ENCODE measurements around the gene LIMS3. TPM values are rescaled to one million over a fixed set of nuclear protein-coding genes. Genes with fewer than 3 reads are reported as not detected.
"Not testable (repeated sequence)": the region's sequence is repeated elsewhere in the genome, so short reads cannot be mapped to it uniquely, and the experiment has no call there.

The LIMS3 gene
- total RNA-seq, 3 donors from 2014 or later (not counting 1 experiment from before 2014, with no cell fraction given), result 0.31 to 0.48 (median 0.33) TPM

GRCh38 chr2:109894141-109894540, 4.3 kb upstream of the LIMS3 start:
- H3K4me1 Mint-ChIP-seq; H3K4me3 Mint-ChIP-seq; intact Hi-C loops (cut with micrococcal nuclease); H3K36me3 ChIP-seq (ENCODE audit: control insufficient read depth, insufficient read depth, low read length); H3K4me3 ChIP-seq (ENCODE audit: low read length); H3K27me3 Mint-ChIP-seq (ENCODE audit: low read depth in 2 of 2); H3K4me1 ChIP-seq (ENCODE audit: control insufficient read depth, insufficient read depth, low read length); H3K27me3 ChIP-seq (ENCODE audit: control insufficient read depth, insufficient read depth, low read length); H3K9me3 ChIP-seq (ENCODE audit: control insufficient read depth, insufficient read depth, low read length); H3K9me3 Mint-ChIP-seq; ATAC-seq; H3K36me3 Mint-ChIP-seq; DNase-seq; H3K27ac Mint-ChIP-seq; H3K27ac ChIP-seq (ENCODE audit: low read length): not testable (repeated sequence)
- WGBS (ENCODE audit: insufficient coverage), result no CpG with 5 or more reads among the region's 6 CpGs

GRCh38 chr2:109895090-109895869, 3.2 kb upstream of the LIMS3 start:
- WGBS (ENCODE audit: insufficient coverage), result no CpG with 5 or more reads among the region's 3 CpGs

GRCh38 chr2:109896212-109896611, 2.3 kb upstream of the LIMS3 start:
- intact Hi-C loops (cut with micrococcal nuclease); H3K4me1 Mint-ChIP-seq; H3K27me3 ChIP-seq (ENCODE audit: control insufficient read depth, insufficient read depth, low read length); H3K27ac Mint-ChIP-seq; H3K4me3 ChIP-seq (ENCODE audit: low read length); H3K36me3 Mint-ChIP-seq; H3K27me3 Mint-ChIP-seq (ENCODE audit: low read depth in 2 of 2); H3K9me3 Mint-ChIP-seq; H3K27ac ChIP-seq (ENCODE audit: low read length); H3K4me1 ChIP-seq (ENCODE audit: control insufficient read depth, insufficient read depth, low read length); DNase-seq; H3K4me3 Mint-ChIP-seq; H3K36me3 ChIP-seq (ENCODE audit: control insufficient read depth, insufficient read depth, low read length); H3K9me3 ChIP-seq (ENCODE audit: control insufficient read depth, insufficient read depth, low read length): not testable (repeated sequence)
- peak; percentile 84 to 98 (median 98) for ATAC-seq
- WGBS (ENCODE audit: insufficient coverage), result no CpG with 5 or more reads among the region's 4 CpGs

More at GRCh38 chr2:109895090-109895869, 3.2 kb upstream of the LIMS3 start:
- H3K4me3 ChIP-seq (ENCODE audit: low read length); H3K36me3 ChIP-seq (ENCODE audit: control insufficient read depth, insufficient read depth, low read length); DNase-seq; H3K27me3 ChIP-seq (ENCODE audit: control insufficient read depth, insufficient read depth, low read length); H3K9me3 ChIP-seq (ENCODE audit: control insufficient read depth, insufficient read depth, low read length); H3K27ac ChIP-seq (ENCODE audit: low read length); H3K4me3 Mint-ChIP-seq; H3K27me3 Mint-ChIP-seq (ENCODE audit: low read depth in 2 of 2); H3K9me3 Mint-ChIP-seq; ATAC-seq; H3K36me3 Mint-ChIP-seq; H3K4me1 ChIP-seq (ENCODE audit: control insufficient read depth, insufficient read depth, low read length); H3K4me1 Mint-ChIP-seq; H3K27ac Mint-ChIP-seq; intact Hi-C loops (cut with micrococcal nuclease): not testable (repeated sequence)

DNA sequence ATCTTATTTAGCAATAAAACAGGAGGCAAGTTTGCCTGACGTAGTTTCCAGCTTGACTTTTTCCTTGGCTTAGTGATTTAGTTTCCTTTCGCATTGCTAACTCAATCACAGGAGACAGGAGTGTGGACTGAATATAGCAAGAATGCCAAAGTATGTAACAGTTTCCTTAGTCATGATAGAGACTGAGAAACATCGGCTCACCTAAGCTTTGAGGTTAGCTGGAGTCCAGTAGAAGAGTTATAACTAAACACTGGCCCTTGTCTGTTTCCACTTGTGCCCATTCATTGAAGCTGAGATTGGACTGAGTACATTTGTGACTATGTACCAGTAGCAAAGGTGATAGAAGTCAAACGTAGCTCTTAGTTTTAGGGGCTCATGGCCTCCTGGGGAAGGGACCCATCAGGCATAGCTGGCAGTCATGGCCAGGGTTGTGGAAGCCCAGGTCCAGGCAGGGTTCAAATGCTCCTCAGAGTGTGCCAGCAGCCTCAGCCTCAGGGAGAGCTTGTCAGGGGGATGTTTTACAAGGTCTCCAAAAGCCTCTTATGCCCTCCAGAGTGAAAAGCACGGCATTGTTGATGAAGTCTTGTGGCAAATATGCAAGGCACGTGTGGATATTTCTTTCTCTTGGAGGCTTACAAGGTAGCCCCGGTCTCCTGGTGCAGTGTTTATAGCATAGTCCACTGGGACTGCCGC, 573 bp upstream of the LIMS3 start:
- WGBS (ENCODE audit: insufficient coverage), result no CpG with 5 or more reads among the region's 8 CpGs
- H3K27me3 ChIP-seq (ENCODE audit: control insufficient read depth, insufficient read depth, low read length); H3K27me3 Mint-ChIP-seq (ENCODE audit: low read depth in 2 of 2); H3K36me3 Mint-ChIP-seq; H3K4me1 Mint-ChIP-seq; H3K4me3 Mint-ChIP-seq; ATAC-seq; H3K4me3 ChIP-seq (ENCODE audit: low read length); H3K9me3 ChIP-seq (ENCODE audit: control insufficient read depth, insufficient read depth, low read length); H3K9me3 Mint-ChIP-seq; H3K36me3 ChIP-seq (ENCODE audit: control insufficient read depth, insufficient read depth, low read length); intact Hi-C loops (cut with micrococcal nuclease); H3K27ac Mint-ChIP-seq; H3K4me1 ChIP-seq (ENCODE audit: control insufficient read depth, insufficient read depth, low read length); DNase-seq; H3K27ac ChIP-seq (ENCODE audit: low read length): not testable (repeated sequence)

GRCh38 chr2:109905796-109906195, 7.3 kb downstream of the LIMS3 start:
- H3K27me3 Mint-ChIP-seq (ENCODE audit: low read depth in 2 of 2); DNase-seq; H3K9me3 ChIP-seq (ENCODE audit: control insufficient read depth, insufficient read depth, low read length); ATAC-seq; H3K27ac ChIP-seq (ENCODE audit: low read length); H3K9me3 Mint-ChIP-seq; H3K27ac Mint-ChIP-seq; H3K4me1 Mint-ChIP-seq; H3K4me3 ChIP-seq (ENCODE audit: low read length); H3K36me3 Mint-ChIP-seq; H3K4me3 Mint-ChIP-seq; H3K4me1 ChIP-seq (ENCODE audit: control insufficient read depth, insufficient read depth, low read length); H3K36me3 ChIP-seq (ENCODE audit: control insufficient read depth, insufficient read depth, low read length); H3K27me3 ChIP-seq (ENCODE audit: control insufficient read depth, insufficient read depth, low read length); intact Hi-C loops (cut with micrococcal nuclease): not testable (repeated sequence)
- WGBS (ENCODE audit: insufficient coverage), result no CpG with 5 or more reads among the region's 8 CpGs

DNA sequence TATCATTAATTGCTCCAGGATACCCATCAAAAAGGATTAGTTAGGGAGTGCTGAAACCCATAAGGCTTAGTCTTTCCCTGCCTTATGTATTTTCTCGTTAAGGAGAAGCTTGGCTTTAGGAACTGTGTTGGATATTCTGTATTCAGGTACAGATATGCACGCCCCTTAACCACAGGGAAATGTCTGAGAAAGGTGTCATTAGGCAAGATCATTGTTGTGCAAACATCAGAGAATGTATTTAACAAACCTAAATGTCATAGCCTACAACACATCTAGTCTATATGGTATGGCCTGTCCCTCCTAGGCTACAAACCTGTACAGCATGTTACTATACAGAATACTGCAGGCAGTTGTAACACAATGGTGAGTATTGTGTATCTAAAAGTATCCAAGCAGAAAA, 10.1 kb downstream of the LIMS3 start:
- intact Hi-C loops (cut with micrococcal nuclease); H3K36me3 ChIP-seq (ENCODE audit: control insufficient read depth, insufficient read depth, low read length); H3K27me3 ChIP-seq (ENCODE audit: control insufficient read depth, insufficient read depth, low read length); H3K27ac Mint-ChIP-seq; H3K4me3 ChIP-seq (ENCODE audit: low read length); H3K4me3 Mint-ChIP-seq; H3K4me1 Mint-ChIP-seq; H3K9me3 ChIP-seq (ENCODE audit: control insufficient read depth, insufficient read depth, low read length); H3K9me3 Mint-ChIP-seq; H3K27me3 Mint-ChIP-seq (ENCODE audit: low read depth in 2 of 2); ATAC-seq; DNase-seq; H3K27ac ChIP-seq (ENCODE audit: low read length); H3K4me1 ChIP-seq (ENCODE audit: control insufficient read depth, insufficient read depth, low read length); H3K36me3 Mint-ChIP-seq: not testable (repeated sequence)
- WGBS (ENCODE audit: insufficient coverage), result no CpG with 5 or more reads among the region's 2 CpGs

DNA sequence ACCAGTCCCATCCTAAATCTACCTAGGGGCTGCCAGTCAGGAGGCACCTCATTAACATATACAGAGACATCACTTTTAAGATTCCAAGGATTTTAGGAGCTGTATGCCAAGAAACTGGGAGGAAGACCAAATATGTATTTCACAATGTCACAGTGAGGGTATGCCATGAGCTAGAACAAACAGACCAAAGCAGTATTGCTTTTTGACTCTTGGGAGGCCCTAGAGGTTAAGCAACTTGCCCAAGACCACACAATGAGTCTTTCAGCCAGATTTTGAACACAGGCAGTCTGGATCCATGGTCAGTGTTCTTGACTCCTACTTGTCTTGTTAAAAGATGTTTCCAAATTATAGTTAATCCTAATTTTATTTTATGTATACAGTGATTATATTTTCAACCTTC, 12.3 kb downstream of the LIMS3 start:
- H3K9me3 ChIP-seq (ENCODE audit: control insufficient read depth, insufficient read depth, low read length); H3K27me3 ChIP-seq (ENCODE audit: control insufficient read depth, insufficient read depth, low read length); H3K36me3 ChIP-seq (ENCODE audit: control insufficient read depth, insufficient read depth, low read length); H3K27ac Mint-ChIP-seq; H3K4me3 ChIP-seq (ENCODE audit: low read length); DNase-seq; H3K27me3 Mint-ChIP-seq (ENCODE audit: low read depth in 2 of 2); H3K4me1 Mint-ChIP-seq; H3K9me3 Mint-ChIP-seq; H3K4me3 Mint-ChIP-seq; intact Hi-C loops (cut with micrococcal nuclease); ATAC-seq; H3K4me1 ChIP-seq (ENCODE audit: control insufficient read depth, insufficient read depth, low read length); H3K27ac ChIP-seq (ENCODE audit: low read length); H3K36me3 Mint-ChIP-seq: not testable (repeated sequence)

DNA sequence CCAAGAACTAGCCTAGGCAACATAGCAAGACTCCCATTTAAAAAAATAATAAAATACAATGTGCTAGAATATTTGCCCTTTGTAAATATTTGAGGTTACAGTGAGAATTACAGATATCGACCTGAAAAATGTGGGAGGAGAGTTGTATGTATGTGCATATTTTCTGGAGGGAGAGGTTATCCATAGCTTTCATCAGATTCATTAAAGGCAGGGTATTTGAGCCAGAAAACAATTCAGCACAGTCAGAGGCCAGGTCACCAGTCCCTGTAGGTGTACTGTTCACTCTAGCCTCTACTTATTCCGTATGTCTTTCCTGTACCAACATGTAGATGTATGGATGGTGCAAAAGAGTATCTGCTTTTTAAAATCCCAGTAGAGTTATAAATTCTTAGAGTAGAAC, 15.4 kb downstream of the LIMS3 start:
- H3K4me3 Mint-ChIP-seq; H3K27me3 ChIP-seq (ENCODE audit: control insufficient read depth, insufficient read depth, low read length); DNase-seq; H3K9me3 ChIP-seq (ENCODE audit: control insufficient read depth, insufficient read depth, low read length); H3K27me3 Mint-ChIP-seq (ENCODE audit: low read depth in 2 of 2); ATAC-seq; H3K27ac ChIP-seq (ENCODE audit: low read length); intact Hi-C loops (cut with micrococcal nuclease); H3K36me3 ChIP-seq (ENCODE audit: control insufficient read depth, insufficient read depth, low read length); H3K4me3 ChIP-seq (ENCODE audit: low read length); H3K36me3 Mint-ChIP-seq; H3K27ac Mint-ChIP-seq; H3K4me1 ChIP-seq (ENCODE audit: control insufficient read depth, insufficient read depth, low read length); H3K4me1 Mint-ChIP-seq; H3K9me3 Mint-ChIP-seq: not testable (repeated sequence)
- no CpG with 5 or more reads among the region's 2 CpGs for WGBS (ENCODE audit: insufficient coverage)

Data from natural killer cell (primary cell).